Hepatocyte (in vitro differentiated cells): ENCODE data around the gene PPFIA2.

Source experiments
- CTCF ChIP-seq: fragments of 200-600 bp; sonication (generic); IDR thresholded peaks from 2 replicates; pipeline ENCODE4 v1.5.1; 2016; ENCODE audit warnings: antibody characterized with exemption, mild to moderate bottlenecking; ENCODE audit not compliant: poor library complexity
- EZH2 ChIP-seq: fragments of 200-600 bp; sonication (generic); IDR thresholded peaks from 2 replicates; pipeline ENCODE4 v1.6.1; 2016; ENCODE audit warnings: antibody characterized with exemption, mild to moderate bottlenecking, borderline replicate concordance
- EZH2phosphoT487 ChIP-seq: fragments of 200-600 bp; sonication (generic); IDR thresholded peaks from one replicate; pipeline ENCODE4 v1.6.1; 2018; ENCODE audit warnings: antibody characterized with exemption, mild to moderate bottlenecking, low read depth, moderate library complexity; ENCODE audit not compliant: unreplicated experiment, severe bottlenecking

DNA sequence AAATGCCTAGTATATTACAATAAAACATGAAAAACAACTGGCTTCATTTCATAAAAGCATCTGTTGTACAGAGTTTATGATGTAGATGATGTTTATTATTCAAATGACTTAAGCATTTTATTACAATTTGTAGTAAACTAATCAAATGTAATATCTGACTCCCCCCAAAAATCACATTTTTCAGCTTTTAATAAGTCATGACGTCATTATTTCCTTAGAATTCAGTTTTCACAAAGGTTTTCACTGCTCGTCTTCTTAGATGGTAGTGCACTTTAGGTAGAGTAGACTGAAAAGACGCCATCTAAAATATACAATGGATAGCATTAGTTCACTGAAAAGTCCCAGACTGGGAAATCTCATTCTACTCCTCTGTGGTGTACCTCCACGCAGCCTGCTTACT lies 499.8 kb downstream of the PPFIA2 start:
- TF ChIP-seq CTCF (no peak), EZH2 (no peak), EZH2phosphoT487 (no peak)
